Liver (tissue), 9 donors: ENCODE measurements around the gene AKAP5. TPM values are rescaled to one million over a fixed set of nuclear protein-coding genes. Genes with fewer than 3 reads are reported as not detected.
A peak's percentile ranks its signal among the peaks of the same experiment; 100 is the strongest.

ENCODE experiments used
- DNase-seq: peaks from one replicate; pipeline ENCODE4 v3.0.0-alpha.2; 2017; ENCODE audit warnings: low spot score
- H3K27ac ChIP-seq, 2 donors: one replicate each; pipeline ENCODE4 v1.7.0; 2013; ENCODE audit warnings: inconsistent platforms in 2 of 2, low read length in 2 of 2, control low read depth in 1 of 2, low read depth in 1 of 2, mild to moderate bottlenecking in 1 of 2
- H3K27me3 ChIP-seq, 4 donors: one replicate each; pipeline versions ENCODE4 v1.6.1 to v1.7.0; 2013; ENCODE audit warnings: low read length in 3 of 4, inconsistent platforms in 1 of 4, mild to moderate bottlenecking in 1 of 4, moderate library complexity in 1 of 4; ENCODE audit not compliant: control insufficient read depth in 4 of 4, insufficient read depth in 4 of 4
- H3K36me3 ChIP-seq, 4 donors: one replicate each; pipeline versions ENCODE4 v1.6.1 to v1.7.0; 2013; ENCODE audit warnings: low read length in 3 of 4, mild to moderate bottlenecking in 3 of 4, low read depth in 1 of 4, moderate library complexity in 1 of 4; ENCODE audit not compliant: control insufficient read depth in 4 of 4, insufficient read depth in 3 of 4
- H3K4me1 ChIP-seq, 4 donors: one replicate each; pipeline versions ENCODE4 v1.6.1 to v1.7.0; 2013; ENCODE audit warnings: low read length in 3 of 4, mild to moderate bottlenecking in 3 of 4, moderate library complexity in 1 of 4; ENCODE audit not compliant: control insufficient read depth in 4 of 4, insufficient read depth in 4 of 4
- H3K4me3 ChIP-seq, 3 donors: one replicate each; pipeline versions ENCODE4 v1.6.1 to v1.7.0; 2013; ENCODE audit warnings: low read length in 3 of 3, control low read depth in 1 of 3, low read depth in 1 of 3, mild to moderate bottlenecking in 1 of 3
- H3K9ac ChIP-seq, 2 donors: one replicate each; pipeline ENCODE4 v1.7.0; 2013; ENCODE audit warnings: low read length in 2 of 2, mild to moderate bottlenecking in 2 of 2, moderate library complexity in 2 of 2, control low read depth in 1 of 2, low read depth in 1 of 2
- H3K9me3 ChIP-seq, 4 donors: one replicate each; pipeline versions ENCODE4 v1.6.1 to v1.7.0; 2013; ENCODE audit warnings: low read length in 3 of 4; ENCODE audit not compliant: control insufficient read depth in 4 of 4
- CTCF ChIP-seq: fragments of 150-350 bp; IDR thresholded peaks from 2 replicates; pipeline ENCODE4 v1.5.1; 2017; ENCODE audit warnings: improper control_type of control experiment, low read depth, low read length; ENCODE audit not compliant: missing input control
- EGR1 ChIP-seq, 2 donors: IDR thresholded peaks; 2 replicates each; pipeline ENCODE4 v1.6.1; 2016 to 2018; ENCODE audit warnings: antibody characterized with exemption in 2 of 2, low read depth in 2 of 2
- FOXA1 ChIP-seq: IDR thresholded peaks from 2 replicates; pipeline ENCODE4 v1.6.1; 2016; ENCODE audit warnings: antibody characterized with exemption
- FOXA2 ChIP-seq: IDR thresholded peaks from 2 replicates; pipeline ENCODE4 v1.6.1; 2016; ENCODE audit warnings: antibody characterized with exemption
- GABPA ChIP-seq, 2 donors: IDR thresholded peaks in 1 of 2; conservative IDR thresholded peaks in 1 of 2; 2 replicates each; pipeline ENCODE4 v1.6.1; 2016; ENCODE audit warnings: antibody characterized with exemption in 2 of 2, mild to moderate bottlenecking in 1 of 2, moderate library complexity in 1 of 2
- HNF4A ChIP-seq, 2 donors: conservative IDR thresholded peaks; 2 replicates each; pipeline ENCODE4 v1.6.1; 2016; ENCODE audit warnings: antibody characterized with exemption in 2 of 2, mild to moderate bottlenecking in 2 of 2
- JUND ChIP-seq, 2 donors: IDR thresholded peaks; 2 replicates each; pipeline ENCODE4 v1.6.1; 2016; ENCODE audit warnings: antibody characterized with exemption in 2 of 2
- RAD21 ChIP-seq, 2 donors: IDR thresholded peaks; 2 replicates each; pipeline ENCODE4 v1.6.1; 2016; ENCODE audit warnings: antibody characterized with exemption in 2 of 2, mild to moderate bottlenecking in 2 of 2
- REST ChIP-seq: IDR thresholded peaks from 2 replicates; pipeline ENCODE4 v1.6.1; 2016; ENCODE audit warnings: antibody characterized with exemption, mild to moderate bottlenecking
- RXRA ChIP-seq, 2 donors: IDR thresholded peaks; 2 replicates each; pipeline ENCODE4 v1.6.1; 2017 to 2018; ENCODE audit warnings: antibody characterized with exemption in 2 of 2, mild to moderate bottlenecking in 1 of 2
- YY1 ChIP-seq: IDR thresholded peaks from 2 replicates; pipeline ENCODE4 v1.6.1; 2016; ENCODE audit warnings: antibody characterized with exemption, mild to moderate bottlenecking
- ZBTB33 ChIP-seq: IDR thresholded peaks from 2 replicates; pipeline ENCODE4 v1.6.1; 2016; ENCODE audit warnings: antibody characterized with exemption
- WGBS: extraction: QIAGEN DNeasy Blood & Tissue Kit; methylation state at CpG from one replicate; pipeline ENCODE4 v1.1.7; 2013; 5-methylcytosine and 5-hydroxymethylcytosine counted together
- polyA plus RNA-seq, 2 donors: library from polyadenylated mRNA; stranded (reverse) in 1 of 2; unstranded in 1 of 2; fragments of 200-250 nt in 1 of 2; fragments of >200 nt in 1 of 2; fragmentation: Nextera tagmentation in 1 of 2; extraction: Ambion mirVana in 1 of 2; gene quantifications; one replicate each; pipeline versions ENCODE4 v1.2.1 to v1.2.3, GENCODE V29; 2013 to 2015
- total RNA-seq, 2 donors: library from RNA; depleted of rRNA; stranded (reverse); fragments of >200 nt; gene quantifications; one replicate each; pipeline ENCODE4 v1.2.3, GENCODE V29; 2014
- donor health status: healthy.
- donor health status: healthy.
- donor health status: healthy.
- donor health status: healthy.
- donor health status: healthy.

AKAP5 gene
- total and polyA plus RNA-seq, 4 donors: 0.07 to 2.3 (median 0.27) TPM

GRCh38 chr14:64467101-64467500 lies 1.8 kb downstream of the AKAP5 start:
- Histone ChIP-seq H3K36me3 (peaks cover 0 to 5% (median 1%) of the 10 kb centered on the region in 4 donors), H3K4me1 (peaks cover 3 to 21% (median 11%) of the 10 kb centered on the region in 4 donors), H3K9ac (no peak overlapping the region), H3K4me3 (no peak overlapping the region), H3K27ac (no peak overlapping the region), H3K9me3 (no peaks in the 10 kb centered on the region), H3K27me3 (no peaks in the 10 kb centered on the region)
- no peak for DNase-seq
- WGBS: 82% methylated on average over 3 of the region's 3 CpGs
- no peak for TF ChIP-seq EGR1 (IDR thresholded peaks at IDR 0.05; ENCODE audit: low read depth in 2 of 2)
- TF ChIP-seq ZBTB33: no peak
- no peak for TF ChIP-seq RAD21 (IDR thresholded peaks at IDR 0.05)
- TF ChIP-seq HNF4A (conservative IDR thresholded peaks at IDR 0.05): no peak
- no peak for TF ChIP-seq YY1
- TF ChIP-seq FOXA1: no peak
- TF ChIP-seq CTCF: no peak
- TF ChIP-seq RXRA (IDR thresholded peaks at IDR 0.05): no peak
- TF ChIP-seq JUND (IDR thresholded peaks at IDR 0.05): no peak
- no peak for TF ChIP-seq FOXA2
- no peak for TF ChIP-seq REST

GRCh38 chr14:64467566-64467965 lies 2.3 kb downstream of the AKAP5 start:
- Histone ChIP-seq H3K4me1 (peaks cover 3 to 21% (median 11%) of the 10 kb centered on the region in 4 donors), H3K36me3 (peaks cover 0 to 2% (median under 1%) of the 10 kb centered on the region in 4 donors), H3K9ac (no peak overlapping the region), H3K9me3 (no peaks in the 10 kb centered on the region), H3K27me3 (no peaks in the 10 kb centered on the region), H3K27ac (no peak overlapping the region), H3K4me3 (no peak overlapping the region)
- TF ChIP-seq HNF4A (conservative IDR thresholded peaks at IDR 0.05) (peak; percentile 14 to 19), GABPA (IDR thresholded peaks at IDR 0.05 in 1 of 2, conservative IDR thresholded peaks at IDR 0.05 in 1 of 2) (no peak)
- DNase-seq: no peak
